Skeletal muscle satellite cell (primary cell): Measurements from ENCODE around the gene SLCO6A1.

Experiments used
- H3K27me3 ChIP-seq: 2 replicates; pipeline ENCODE4 v1.7.0; 2013; ENCODE audit warnings: low read length; ENCODE audit not compliant: control insufficient read depth, insufficient read depth
- H3K36me3 ChIP-seq: 2 replicates; pipeline ENCODE4 v1.7.0; 2013; ENCODE audit warnings: mild to moderate bottlenecking, control low read depth, low read length; ENCODE audit not compliant: insufficient read depth
- H3K4me1 ChIP-seq: 2 replicates; pipeline ENCODE4 v1.7.0; 2013; ENCODE audit warnings: low read length; ENCODE audit not compliant: control insufficient read depth, insufficient read depth
- H3K4me2 ChIP-seq: 2 replicates; pipeline ENCODE4 v1.7.0; 2013; ENCODE audit warnings: mild to moderate bottlenecking, low read length
- H3K4me3 ChIP-seq: 2 replicates; pipeline ENCODE4 v1.7.0; 2013; ENCODE audit warnings: low read length
- H3K9ac ChIP-seq: 2 replicates; pipeline ENCODE4 v1.7.0; 2013; ENCODE audit warnings: mild to moderate bottlenecking, low read depth, low read length, moderate library complexity
- H3K9me3 ChIP-seq: replicated peaks from 2 replicates; pipeline ENCODE4 v1.7.0; 2013; ENCODE audit warnings: mild to moderate bottlenecking, control low read depth, low read length

SLCO6A1 gene

GRCh38 chr5:102324714-102325113 is 174.1 kb downstream of the SLCO6A1 start:
- Histone ChIP-seq H3K27me3 (no peaks in the 10 kb centered on the region), H3K9ac (no peak overlapping the region), H3K36me3 (no peaks in the 10 kb centered on the region), H3K4me1 (no peaks in the 10 kb centered on the region), H3K4me2 (no peak overlapping the region), H3K4me3 (no peak overlapping the region), H3K9me3 (no peaks in the 10 kb centered on the region)
